Sigmoid colon (tissue), 4 donors: ENCODE data around the gene NEK4.

Experiments used
- POLR2A ChIP-seq, 2 donors: fragments of 450-650 bp; IDR thresholded peaks; one replicate each; pipeline ENCODE4 v1.6.1; 2016; ENCODE audit warnings: antibody characterized with exemption in 2 of 2, mild to moderate bottlenecking in 2 of 2, moderate library complexity in 2 of 2
- POLR2AphosphoS5 ChIP-seq, 4 donors: sonication (generic); formaldehyde crosslinking; IDR thresholded peaks; one replicate each; pipeline ENCODE4 v1.6.1; 2017; ENCODE audit warnings: antibody characterized with exemption in 4 of 4

GRCh38 chr3:52714335-52715302 lies 56.1 kb downstream of the NEK4 start:
- TF ChIP-seq POLR2AphosphoS5 (IDR thresholded peaks at IDR 0.05) (no peak), POLR2A (IDR thresholded peaks at IDR 0.05) (no peak)
